GM18517 (cell line): ENCODE results near the gene NLRX1.
"Not testable (repeated sequence)": the region's sequence is repeated elsewhere in the genome, so short reads cannot be mapped to it uniquely, and the experiment has no call there.

ENCODE experiments used
- ATAC-seq: cut with Tn5 transposase; IDR thresholded peaks from one replicate; pipeline ENCODE4 v1.9.1; 2021; ENCODE audit warnings: mild to moderate bottlenecking, moderate library complexity; ENCODE audit not compliant: unreplicated experiment

The NLRX1 gene

GRCh38 chr11:119152604-119153003 is 15.9 kb upstream of the NLRX1 start:
- no peak for ATAC-seq

GRCh38 chr11:119153049-119153818 is 15.3 kb upstream of the NLRX1 start:
- ATAC-seq, result no peak

- no peak for ATAC-seq
Measured at GRCh38 chr11:119154178-119154577, 14.3 kb upstream of the NLRX1 start.

- no peak for ATAC-seq
Measured at GRCh38 chr11:119155733-119156492, 12.6 kb upstream of the NLRX1 start.

- no peak for ATAC-seq
Measured at GRCh38 chr11:119156496-119156895, 12.0 kb upstream of the NLRX1 start.

- ATAC-seq, result no peak
Measured at GRCh38 chr11:119157063-119157462, 11.5 kb upstream of the NLRX1 start.

GRCh38 chr11:119158467-119158866 is 10.1 kb upstream of the NLRX1 start:
- ATAC-seq, result no peak

- no peak for ATAC-seq
Measured at GRCh38 chr11:119160151-119160550, 8.4 kb upstream of the NLRX1 start.

GRCh38 chr11:119161871-119162270 is 6.7 kb upstream of the NLRX1 start:
- no peak for ATAC-seq

- no peak for ATAC-seq
Measured at GRCh38 chr11:119166368-119167076, 2.0 kb upstream of the NLRX1 start.

GRCh38 chr11:119167077-119167458 is 1.5 kb upstream of the NLRX1 start:
- ATAC-seq, result not testable (repeated sequence)

GRCh38 chr11:119167933-119168332 is 592 bp upstream of the NLRX1 start:
- ATAC-seq, result no peak

GRCh38 chr11:119169282-119169719 is 776 bp downstream of the NLRX1 start:
- ATAC-seq, result no peak

- no peak for ATAC-seq
Measured at GRCh38 chr11:119172513-119172912, 4.0 kb downstream of the NLRX1 start.

- no peak for ATAC-seq
Measured at GRCh38 chr11:119173453-119173852, 4.9 kb downstream of the NLRX1 start.

- no peak for ATAC-seq
Measured at GRCh38 chr11:119175493-119176077, 7.1 kb downstream of the NLRX1 start.

- ATAC-seq, result no peak
Measured at GRCh38 chr11:119178166-119178680, 9.7 kb downstream of the NLRX1 start.

- no peak for ATAC-seq
Measured at GRCh38 chr11:119179342-119179741, 10.8 kb downstream of the NLRX1 start.

GRCh38 chr11:119179983-119180382 is 11.5 kb downstream of the NLRX1 start:
- no peak for ATAC-seq

- no peak for ATAC-seq
Measured at GRCh38 chr11:119180729-119181676, 12.5 kb downstream of the NLRX1 start.
